Upper lobe of right lung (tissue), 1 donor: Measurements from ENCODE around the gene ACKR2. TPM values are rescaled to one million over a fixed set of nuclear protein-coding genes. Genes with fewer than 3 reads are reported as not detected.

ENCODE experiments used
- ATAC-seq: fragments of 200-7000 bp; cut with Tn5 transposase; one replicate; pipeline ENCODE4 v1.9.1; 2020; ENCODE audit warnings: mild to moderate bottlenecking, moderate library complexity
- DNase-seq: peaks from one replicate; pipeline ENCODE4 v3.0.0-alpha.2; 2020
- H3K27ac ChIP-seq: fragments of 200-600 bp; one replicate; pipeline ENCODE4 v1.8.0; 2022
- H3K27me3 ChIP-seq: fragments of 200-600 bp; one replicate; pipeline ENCODE4 v1.8.0; 2022; ENCODE audit warnings: mild to moderate bottlenecking
- H3K36me3 ChIP-seq: fragments of 200-600 bp; one replicate; pipeline ENCODE4 v1.8.0; 2022
- H3K4me1 ChIP-seq: fragments of 200-600 bp; one replicate; pipeline ENCODE4 v1.8.0; 2022
- H3K4me3 ChIP-seq: fragments of 200-600 bp; one replicate; pipeline ENCODE4 v1.8.0; 2022; ENCODE audit warnings: mild to moderate bottlenecking
- H3K9me3 ChIP-seq: fragments of 200-600 bp; one replicate; pipeline ENCODE4 v1.8.0; 2022
- intact Hi-C: fragments of 100-400 bp; cut with DNase I; formaldehyde crosslinking; loops from one replicate; pipeline ENCODE4 v1.11.0; 2022
- total RNA-seq: library from RNA; stranded (reverse); fragmentation: NEBNext Ultra II Directional; extraction: Animal tissue kit (Norgen Biotek cat#: 25700); gene quantifications from one replicate; pipeline ENCODE4 v1.2.1, GENCODE V29; 2021
- TF ChIP-seq, protein P1 (sequence below): fragments of 200-600 bp; IDR thresholded peaks from one replicate; pipeline ENCODE4 v1.8.0; 2022; ENCODE audit warnings: antibody characterized with exemption
- donor health status: DM: no; HTN: yes; CAD: no; lungs with severe emphysema.

ACKR2 gene
- total RNA-seq, 1 donor from 2014 or later, result 5.2 TPM

DNA sequence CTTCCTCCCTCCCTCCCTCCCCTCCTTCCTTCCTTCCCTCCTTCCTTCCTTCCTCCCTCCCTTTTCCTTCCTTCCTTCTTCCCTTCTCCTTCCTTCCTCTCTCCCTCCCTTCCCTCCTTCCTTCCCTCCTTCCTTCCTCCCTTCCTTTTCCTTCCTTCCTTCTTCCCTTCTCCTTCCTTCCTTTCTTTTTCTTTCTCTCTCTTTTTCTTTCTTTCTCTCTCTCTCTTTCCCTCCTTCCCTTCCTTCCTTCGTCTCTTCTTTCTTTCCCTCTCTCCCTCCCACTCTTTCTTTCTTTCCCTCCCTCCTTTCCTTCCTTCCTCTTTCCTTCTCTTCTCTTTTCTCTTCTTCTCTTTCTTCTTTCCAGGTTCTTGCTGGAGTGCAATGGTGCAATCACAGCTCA is 94.8 kb downstream of the ACKR2 start:
- no peak for ATAC-seq
- Histone ChIP-seq H3K27ac (no peak overlapping the region), H3K4me1 (peaks cover 3% of the 10 kb centered on the region), H3K9me3 (no peaks in the 10 kb centered on the region), H3K36me3 (no peaks in the 10 kb centered on the region), H3K27me3 (no peaks in the 10 kb centered on the region), H3K4me3 (no peak overlapping the region)
- TF ChIP-seq, protein P1, sequence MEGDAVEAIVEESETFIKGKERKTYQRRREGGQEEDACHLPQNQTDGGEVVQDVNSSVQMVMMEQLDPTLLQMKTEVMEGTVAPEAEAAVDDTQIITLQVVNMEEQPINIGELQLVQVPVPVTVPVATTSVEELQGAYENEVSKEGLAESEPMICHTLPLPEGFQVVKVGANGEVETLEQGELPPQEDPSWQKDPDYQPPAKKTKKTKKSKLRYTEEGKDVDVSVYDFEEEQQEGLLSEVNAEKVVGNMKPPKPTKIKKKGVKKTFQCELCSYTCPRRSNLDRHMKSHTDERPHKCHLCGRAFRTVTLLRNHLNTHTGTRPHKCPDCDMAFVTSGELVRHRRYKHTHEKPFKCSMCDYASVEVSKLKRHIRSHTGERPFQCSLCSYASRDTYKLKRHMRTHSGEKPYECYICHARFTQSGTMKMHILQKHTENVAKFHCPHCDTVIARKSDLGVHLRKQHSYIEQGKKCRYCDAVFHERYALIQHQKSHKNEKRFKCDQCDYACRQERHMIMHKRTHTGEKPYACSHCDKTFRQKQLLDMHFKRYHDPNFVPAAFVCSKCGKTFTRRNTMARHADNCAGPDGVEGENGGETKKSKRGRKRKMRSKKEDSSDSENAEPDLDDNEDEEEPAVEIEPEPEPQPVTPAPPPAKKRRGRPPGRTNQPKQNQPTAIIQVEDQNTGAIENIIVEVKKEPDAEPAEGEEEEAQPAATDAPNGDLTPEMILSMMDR, result no peak
- no peak for DNase-seq
- intact Hi-C loops, result no loop called here

DNA sequence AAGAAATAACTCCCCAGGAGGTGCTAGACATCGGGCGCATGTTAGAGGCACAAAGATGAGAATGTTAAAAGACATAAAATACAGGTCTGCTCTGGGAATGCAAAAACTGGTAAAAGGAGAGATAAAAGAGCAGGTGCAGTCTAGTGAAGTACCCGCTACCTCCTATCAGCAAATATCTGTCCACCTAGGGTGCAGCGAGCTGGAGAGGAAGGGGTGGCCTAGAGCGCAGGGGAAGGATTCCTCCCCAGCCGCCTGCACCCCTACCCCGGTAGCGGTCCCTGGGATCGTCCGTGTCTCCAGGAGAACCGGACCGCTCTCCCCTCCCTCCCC is 96.5 kb downstream of the ACKR2 start:
- Histone ChIP-seq H3K36me3 (peaks cover 2% of the 10 kb centered on the region), H3K27me3 (no peaks in the 10 kb centered on the region), H3K4me1 (peaks cover 3% of the 10 kb centered on the region), H3K9me3 (peaks cover 2% of the 10 kb centered on the region), H3K4me3 (peak overlapping the region; percentile 69), H3K27ac (peak overlapping the region; percentile 68)
- TF ChIP-seq, protein P1, result no peak
- intact Hi-C loops, result no loop called here
- ATAC-seq (no peak), DNase-seq (no peak)

DNA sequence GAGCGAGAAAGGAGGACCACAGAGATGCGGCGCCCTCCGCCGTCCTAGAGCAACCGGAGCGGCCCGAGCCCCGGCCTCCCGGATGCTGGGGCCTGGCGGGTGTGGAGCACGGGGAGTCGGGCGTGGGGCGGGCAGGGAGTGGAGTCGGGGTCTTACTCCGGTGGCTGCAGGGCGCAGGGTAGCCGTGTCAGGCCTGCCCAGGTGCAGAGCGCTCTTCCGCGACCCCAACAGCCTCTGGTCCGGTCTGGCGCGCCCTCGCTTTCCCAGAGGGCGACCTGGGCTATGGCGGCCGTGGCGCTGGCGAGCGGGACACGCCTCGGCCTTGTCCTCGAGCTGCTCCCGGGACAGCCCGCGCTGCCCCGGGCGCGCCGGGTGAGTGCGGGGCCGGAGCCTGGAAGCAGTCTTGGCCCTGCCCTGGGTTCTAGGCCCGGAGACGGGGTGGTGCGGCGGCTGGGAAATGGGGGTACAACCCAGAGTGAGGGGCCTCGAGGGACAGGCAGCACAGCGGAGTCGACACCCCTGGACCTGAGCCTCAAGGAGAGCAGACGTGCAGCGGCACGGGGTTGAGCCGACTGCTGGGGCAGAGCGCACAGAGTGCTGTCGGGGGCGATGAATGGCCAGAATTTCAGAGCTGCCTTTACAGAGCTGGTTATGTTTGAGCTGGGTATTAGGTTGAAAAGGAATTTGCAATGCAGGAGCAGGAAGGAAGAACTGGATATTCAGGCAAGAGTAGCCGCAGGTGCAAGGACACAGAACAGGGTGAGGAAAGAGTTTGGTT is 97.0 kb downstream of the ACKR2 start, which contains the start of gene ZNF662:
ZNF662 (plus strand) TSS at position 73 of the 778 bp plus-strand sequence. CDS start 1,973 bp downstream, outside the sequence.
- intact Hi-C loops, result no loop called here
- Histone ChIP-seq H3K4me1 (peaks cover 3% of the 10 kb centered on the region), H3K36me3 (peaks cover 8% of the 10 kb centered on the region), H3K27me3 (no peaks in the 10 kb centered on the region), H3K9me3 (peaks cover 8% of the 10 kb centered on the region), H3K27ac (peak within 1 kb of the TSS; percentile 68), H3K4me3 (peak within 1 kb of the TSS; percentile 69)
- ATAC-seq (peak; percentile 94), DNase-seq (peak; percentile 81)
- TF ChIP-seq, protein P1, result no peak

DNA sequence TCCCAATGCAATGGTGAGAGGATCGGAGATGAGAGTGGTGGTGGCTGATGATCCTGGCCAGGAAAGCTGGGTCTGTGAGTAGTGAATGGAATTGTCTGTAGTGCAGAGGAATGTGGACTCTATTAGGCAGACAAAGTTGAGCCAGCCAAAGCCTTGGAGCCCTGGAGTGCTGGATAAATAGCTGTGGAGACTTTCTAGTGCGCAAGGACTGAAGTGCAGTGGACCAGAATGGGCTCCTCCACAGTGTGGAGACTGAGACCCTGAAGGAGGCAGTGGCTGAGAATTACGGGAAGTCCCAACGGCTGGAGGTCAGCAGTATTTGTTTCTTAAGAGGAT is 97.6 kb downstream of the ACKR2 start:
- no peak for ATAC-seq
- peaks cover 13% of the 10 kb centered on the region for H3K9me3 ChIP-seq
- intact Hi-C loops, result no loop called here
- H3K27ac ChIP-seq, result peak overlapping the region; percentile 68
- H3K4me1 ChIP-seq, result peaks cover 3% of the 10 kb centered on the region
- H3K27me3 ChIP-seq, result no peaks in the 10 kb centered on the region
- peak overlapping the region; percentile 69 for H3K4me3 ChIP-seq
- TF ChIP-seq, protein P1, result no peak
- DNase-seq, result no peak
- peaks cover 13% of the 10 kb centered on the region for H3K36me3 ChIP-seq

DNA sequence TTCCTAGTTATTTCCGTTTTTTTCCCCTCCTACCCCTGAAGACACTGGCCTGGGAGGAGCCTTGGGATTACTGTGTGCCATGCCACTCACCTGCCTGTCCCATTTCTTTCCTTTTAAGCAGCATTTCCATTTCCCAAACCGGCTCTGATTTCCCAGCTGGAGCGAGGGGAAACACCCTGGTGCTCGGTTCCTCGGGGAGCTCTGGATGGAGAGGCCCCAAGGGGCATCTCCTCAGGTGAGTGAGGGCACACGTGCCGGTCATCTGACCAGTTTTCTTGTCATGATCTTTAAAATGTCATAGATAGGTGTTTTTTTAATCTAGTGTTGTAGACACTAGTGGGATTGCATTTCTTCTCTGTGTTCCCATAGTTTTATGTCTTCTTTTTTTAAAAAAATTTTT is 99.4 kb downstream of the ACKR2 start:
- ATAC-seq, result no peak
- intact Hi-C loops, result no loop called here
- TF ChIP-seq, protein P1, result no peak
- peaks cover 13% of the 10 kb centered on the region for H3K36me3 ChIP-seq
- H3K4me1 ChIP-seq, result peaks cover 3% of the 10 kb centered on the region
- peaks cover 16% of the 10 kb centered on the region for H3K9me3 ChIP-seq
- H3K27me3 ChIP-seq, result no peaks in the 10 kb centered on the region
- no peak overlapping the region for H3K4me3 ChIP-seq
- DNase-seq, result no peak
- H3K27ac ChIP-seq, result no peak overlapping the region
